Esophagus squamous epithelium (tissue), 4 donors: ENCODE measurements around the gene LRP1.

Experiments used
- CTCF ChIP-seq, 6 experiments: fragments of 450-650 bp in 4 of 6; fragments of 200-600 bp in 2 of 6; sonication (generic) in 2 of 6; IDR thresholded peaks; one replicate each; pipeline ENCODE4 v1.5.1; 2016 to 2019; ENCODE audit warnings: antibody characterized with exemption in 6 of 6, mild to moderate bottlenecking in 4 of 6, moderate library complexity in 4 of 6
- POLR2A ChIP-seq, 4 donors: fragments of 450-650 bp; IDR thresholded peaks; one replicate each; pipeline ENCODE4 v1.6.1; 2017; ENCODE audit warnings: antibody characterized with exemption in 4 of 4, mild to moderate bottlenecking in 4 of 4, moderate library complexity in 3 of 4

GRCh38 chr12:57173089-57173488, 44.8 kb downstream of the LRP1 start:
- peak in 4 of 6 experiments; percentile 11 to 42 (median 28) for TF ChIP-seq CTCF (IDR thresholded peaks at IDR 0.05)
- TF ChIP-seq POLR2A (IDR thresholded peaks at IDR 0.05) = no peak
